Measurements from ENCODE around the gene IFITM5.

DNA sequence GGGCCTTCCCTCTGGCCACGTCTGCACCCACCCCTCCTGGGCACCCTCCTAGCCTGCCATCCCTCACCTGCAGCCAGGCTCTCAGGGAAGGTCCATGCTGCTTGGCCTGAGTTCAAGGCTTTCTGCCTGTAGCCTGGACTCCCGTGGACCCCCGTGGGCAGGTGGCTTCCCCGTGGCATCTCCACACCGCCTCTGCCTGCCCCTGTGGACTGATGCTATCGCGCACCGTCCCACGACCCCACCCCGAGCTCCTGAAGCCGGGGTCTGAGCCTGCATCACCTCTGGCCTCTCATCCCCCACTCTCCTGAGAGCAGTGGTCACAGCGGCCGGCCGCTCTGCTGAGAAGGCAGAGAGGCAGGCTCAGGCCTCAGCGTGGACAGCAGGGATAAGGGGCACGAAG, 4.5 kb downstream of the IFITM5 start:
- TF ChIP-seq, protein P1, sequence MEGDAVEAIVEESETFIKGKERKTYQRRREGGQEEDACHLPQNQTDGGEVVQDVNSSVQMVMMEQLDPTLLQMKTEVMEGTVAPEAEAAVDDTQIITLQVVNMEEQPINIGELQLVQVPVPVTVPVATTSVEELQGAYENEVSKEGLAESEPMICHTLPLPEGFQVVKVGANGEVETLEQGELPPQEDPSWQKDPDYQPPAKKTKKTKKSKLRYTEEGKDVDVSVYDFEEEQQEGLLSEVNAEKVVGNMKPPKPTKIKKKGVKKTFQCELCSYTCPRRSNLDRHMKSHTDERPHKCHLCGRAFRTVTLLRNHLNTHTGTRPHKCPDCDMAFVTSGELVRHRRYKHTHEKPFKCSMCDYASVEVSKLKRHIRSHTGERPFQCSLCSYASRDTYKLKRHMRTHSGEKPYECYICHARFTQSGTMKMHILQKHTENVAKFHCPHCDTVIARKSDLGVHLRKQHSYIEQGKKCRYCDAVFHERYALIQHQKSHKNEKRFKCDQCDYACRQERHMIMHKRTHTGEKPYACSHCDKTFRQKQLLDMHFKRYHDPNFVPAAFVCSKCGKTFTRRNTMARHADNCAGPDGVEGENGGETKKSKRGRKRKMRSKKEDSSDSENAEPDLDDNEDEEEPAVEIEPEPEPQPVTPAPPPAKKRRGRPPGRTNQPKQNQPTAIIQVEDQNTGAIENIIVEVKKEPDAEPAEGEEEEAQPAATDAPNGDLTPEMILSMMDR (IDR thresholded peaks at IDR 0.05) = no peak
- no peak for TF ChIP-seq POLR2A (IDR thresholded peaks at IDR 0.05)

Measured in lower leg skin (tissue), 3 donors.